ENCODE data around the gene RFLNA.

- TF ChIP-seq, protein P1, sequence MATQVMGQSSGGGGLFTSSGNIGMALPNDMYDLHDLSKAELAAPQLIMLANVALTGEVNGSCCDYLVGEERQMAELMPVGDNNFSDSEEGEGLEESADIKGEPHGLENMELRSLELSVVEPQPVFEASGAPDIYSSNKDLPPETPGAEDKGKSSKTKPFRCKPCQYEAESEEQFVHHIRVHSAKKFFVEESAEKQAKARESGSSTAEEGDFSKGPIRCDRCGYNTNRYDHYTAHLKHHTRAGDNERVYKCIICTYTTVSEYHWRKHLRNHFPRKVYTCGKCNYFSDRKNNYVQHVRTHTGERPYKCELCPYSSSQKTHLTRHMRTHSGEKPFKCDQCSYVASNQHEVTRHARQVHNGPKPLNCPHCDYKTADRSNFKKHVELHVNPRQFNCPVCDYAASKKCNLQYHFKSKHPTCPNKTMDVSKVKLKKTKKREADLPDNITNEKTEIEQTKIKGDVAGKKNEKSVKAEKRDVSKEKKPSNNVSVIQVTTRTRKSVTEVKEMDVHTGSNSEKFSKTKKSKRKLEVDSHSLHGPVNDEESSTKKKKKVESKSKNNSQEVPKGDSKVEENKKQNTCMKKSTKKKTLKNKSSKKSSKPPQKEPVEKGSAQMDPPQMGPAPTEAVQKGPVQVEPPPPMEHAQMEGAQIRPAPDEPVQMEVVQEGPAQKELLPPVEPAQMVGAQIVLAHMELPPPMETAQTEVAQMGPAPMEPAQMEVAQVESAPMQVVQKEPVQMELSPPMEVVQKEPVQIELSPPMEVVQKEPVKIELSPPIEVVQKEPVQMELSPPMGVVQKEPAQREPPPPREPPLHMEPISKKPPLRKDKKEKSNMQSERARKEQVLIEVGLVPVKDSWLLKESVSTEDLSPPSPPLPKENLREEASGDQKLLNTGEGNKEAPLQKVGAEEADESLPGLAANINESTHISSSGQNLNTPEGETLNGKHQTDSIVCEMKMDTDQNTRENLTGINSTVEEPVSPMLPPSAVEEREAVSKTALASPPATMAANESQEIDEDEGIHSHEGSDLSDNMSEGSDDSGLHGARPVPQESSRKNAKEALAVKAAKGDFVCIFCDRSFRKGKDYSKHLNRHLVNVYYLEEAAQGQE (IDR thresholded peaks at IDR 0.05; ENCODE audit: insufficient read depth in 1 of 2, low read depth in 2 of 2, low read length in 2 of 2), result no peak
- TF ChIP-seq TAF1 (IDR thresholded peaks at IDR 0.05; ENCODE audit: borderline replicate concordance, insufficient read depth, low read length) (no peak), POLR2AphosphoS5 (IDR thresholded peaks at IDR 0.05; ENCODE audit: low read depth, low read length) (no peak), SIN3A (IDR thresholded peaks at IDR 0.05; ENCODE audit: borderline replicate concordance, insufficient read depth, low read length) (no peak), FOXP2 (optimal IDR thresholded peaks at IDR 0.05; ENCODE audit: borderline replicate concordance, extremely low read depth, extremely low read length, insufficient read depth) (no peak)
Measured at GRCh38 chr12:124284368-124284767, 10.5 kb upstream of the RFLNA start.

All from PFSK-1 (cell line).